SK-N-SH treated with all-trans-retinoic acid at 6 μM for 48 hours (cell line): ENCODE data around the gene NHS.

ENCODE experiments used
- ATAC-seq: fragments of 200-7000 bp; cut with Tn5 transposase; 3 replicates; pipeline ENCODE4 v1.9.1; 2020; ENCODE audit warnings: mild to moderate bottlenecking, moderate library complexity
- ARNTL ChIP-seq: fragments of 450-650 bp; formaldehyde crosslinking; IDR thresholded peaks from 2 replicates; pipeline ENCODE4 v1.5.0; 2020; ENCODE audit warnings: low read depth, mild to moderate bottlenecking, moderate library complexity, borderline replicate concordance
- BACH2 ChIP-seq: fragments of 250-450 bp; sonication (Bioruptor Pico); IDR thresholded peaks from 2 replicates; pipeline ENCODE4 v1.9.0; 2021; ENCODE audit warnings: mild to moderate bottlenecking, borderline replicate concordance
- CREB5 ChIP-seq: fragments of 250-450 bp; sonication (Bioruptor Pico); IDR thresholded peaks from 2 replicates; pipeline ENCODE4 v1.5.1; 2020; ENCODE audit warnings: low read depth, mild to moderate bottlenecking, moderate library complexity
- CSDC2 ChIP-seq: fragments of 250-450 bp; sonication (Bioruptor Pico); IDR thresholded peaks from 2 replicates; pipeline ENCODE4 v1.5.0; 2020; ENCODE audit warnings: mild to moderate bottlenecking, moderate library complexity
- CSRNP3 ChIP-seq: fragments of 250-450 bp; sonication (Bioruptor Pico); IDR thresholded peaks from 2 replicates; pipeline ENCODE4 v1.5.1; 2021; ENCODE audit warnings: mild to moderate bottlenecking, moderate library complexity
- ESRRG ChIP-seq: fragments of 250-450 bp; sonication (Bioruptor Pico); IDR thresholded peaks from 2 replicates; pipeline ENCODE4 v1.6.1; 2021; ENCODE audit warnings: mild to moderate bottlenecking
- GLIS3 ChIP-seq: fragments of 250-450 bp; sonication (Bioruptor Pico); IDR thresholded peaks from 2 replicates; pipeline ENCODE4 v1.5.0; 2020; ENCODE audit warnings: mild to moderate bottlenecking, moderate library complexity
- ISL1 ChIP-seq: fragments of 250-450 bp; sonication (Bioruptor Pico); IDR thresholded peaks from 2 replicates; pipeline ENCODE4 v2.1.2; 2022; ENCODE audit warnings: mild to moderate bottlenecking, moderate library complexity
- OSR1 ChIP-seq: fragments of 250-450 bp; sonication (Bioruptor Pico); IDR thresholded peaks from 2 replicates; pipeline ENCODE4 v1.8.0; 2022; ENCODE audit warnings: moderate library complexity, mild to moderate bottlenecking, inconsistent platforms
- PATZ1 ChIP-seq: fragments of 250-450 bp; sonication (Bioruptor Pico); IDR thresholded peaks from 2 replicates; pipeline ENCODE4 v1.8.0; 2020; ENCODE audit warnings: mild to moderate bottlenecking, moderate library complexity, borderline replicate concordance
- POU6F1 ChIP-seq: fragments of 250-450 bp; sonication (Bioruptor Pico); IDR thresholded peaks from 2 replicates; pipeline ENCODE4 v1.8.0; 2021; ENCODE audit warnings: low read depth, mild to moderate bottlenecking, moderate library complexity, borderline replicate concordance
- PPARA ChIP-seq: fragments of 250-450 bp; sonication (Bioruptor Pico); IDR thresholded peaks from 2 replicates; pipeline ENCODE4 v1.5.0; 2020; ENCODE audit warnings: mild to moderate bottlenecking, borderline replicate concordance
- RARB ChIP-seq: fragments of 250-450 bp; sonication (Bioruptor Pico); IDR thresholded peaks from 2 replicates; pipeline ENCODE4 v1.8.0; 2021; ENCODE audit warnings: mild to moderate bottlenecking, moderate library complexity
- SNAI2 ChIP-seq: fragments of 250-450 bp; sonication (Bioruptor Pico); IDR thresholded peaks from 2 replicates; pipeline ENCODE4 v1.5.0; 2020; ENCODE audit warnings: mild to moderate bottlenecking, moderate library complexity
- TCF4 ChIP-seq: fragments of 250-450 bp; sonication (Bioruptor Pico); IDR thresholded peaks from 2 replicates; pipeline ENCODE4 v1.8.0; 2021; ENCODE audit warnings: mild to moderate bottlenecking, moderate library complexity, borderline replicate concordance
- TOX ChIP-seq: fragments of 250-450 bp; sonication (Bioruptor Pico); IDR thresholded peaks from 2 replicates; pipeline ENCODE4 v1.8.0; 2021; ENCODE audit warnings: mild to moderate bottlenecking, moderate library complexity, borderline replicate concordance
- TSHZ2 ChIP-seq: fragments of 250-450 bp; sonication (Bioruptor Pico); IDR thresholded peaks from 2 replicates; pipeline ENCODE4 v1.5.0; 2020; ENCODE audit warnings: mild to moderate bottlenecking, moderate library complexity
- ZFP3 ChIP-seq: fragments of 250-450 bp; sonication (Bioruptor Pico); IDR thresholded peaks from 2 replicates; pipeline ENCODE4 v1.5.0; 2020; ENCODE audit warnings: mild to moderate bottlenecking, moderate library complexity
- ZNF565 ChIP-seq: fragments of 450-650 bp; formaldehyde crosslinking; conservative IDR thresholded peaks from 2 replicates; pipeline ENCODE4 v1.5.0; 2020; ENCODE audit warnings: low read depth, mild to moderate bottlenecking, moderate library complexity
- ZNF70 ChIP-seq: fragments of 450-650 bp; formaldehyde crosslinking; IDR thresholded peaks from 2 replicates; pipeline ENCODE4 v1.5.0; 2020; ENCODE audit warnings: mild to moderate bottlenecking, moderate library complexity
- ZNF8 ChIP-seq: fragments of 450-650 bp; formaldehyde crosslinking; IDR thresholded peaks from 2 replicates; pipeline ENCODE4 v1.5.0; 2020; ENCODE audit warnings: mild to moderate bottlenecking, moderate library complexity

The NHS gene

GRCh38 chrX:17529151-17529745 lies 154.2 kb downstream of the NHS start:
- no peak for TF ChIP-seq ISL1 (CRISPR knock-in tag)
- no peak for TF ChIP-seq PATZ1 (CRISPR knock-in tag)
- TF ChIP-seq ZNF565 (CRISPR knock-in tag), result no peak
- TF ChIP-seq ZNF70 (CRISPR knock-in tag), result no peak
- TF ChIP-seq TCF4 (CRISPR knock-in tag), result no peak
- TF ChIP-seq ARNTL (CRISPR knock-in tag), result no peak
- TF ChIP-seq CSRNP3, result no peak
- no peak for TF ChIP-seq ESRRG
- TF ChIP-seq SNAI2 (CRISPR knock-in tag), result no peak
- no peak for TF ChIP-seq TSHZ2 (CRISPR knock-in tag)
- no peak for TF ChIP-seq POU6F1
- no peak for TF ChIP-seq ZFP3 (CRISPR knock-in tag)
- no peak for TF ChIP-seq ZNF8 (CRISPR knock-in tag)
- TF ChIP-seq RARB, result no peak

GRCh38 chrX:17531500-17531899 lies 156.5 kb downstream of the NHS start:
- no peak for ATAC-seq
- TF ChIP-seq GLIS3, result no peak
- TF ChIP-seq BACH2 (CRISPR knock-in tag), result no peak
- TF ChIP-seq ZNF8 (CRISPR knock-in tag), result no peak
- TF ChIP-seq OSR1, result no peak
- TF ChIP-seq TCF4 (CRISPR knock-in tag), result no peak
- TF ChIP-seq PPARA, result no peak
- TF ChIP-seq CSDC2 (CRISPR knock-in tag), result no peak
- no peak for TF ChIP-seq CSRNP3
- TF ChIP-seq ESRRG, result no peak
- no peak for TF ChIP-seq TOX (CRISPR knock-in tag)
- no peak for TF ChIP-seq ZNF70 (CRISPR knock-in tag)
- no peak for TF ChIP-seq CREB5 (CRISPR knock-in tag)

More at GRCh38 chrX:17529151-17529745, 154.2 kb downstream of the NHS start:
- no peak for ATAC-seq
